Islet precursor cell (in vitro differentiated cells): ENCODE data around the gene NUP188.

Experiments
- DNase-seq: peaks from one replicate; pipeline ENCODE4 v3.0.0-alpha.2; 2018

Gene NUP188

DNA sequence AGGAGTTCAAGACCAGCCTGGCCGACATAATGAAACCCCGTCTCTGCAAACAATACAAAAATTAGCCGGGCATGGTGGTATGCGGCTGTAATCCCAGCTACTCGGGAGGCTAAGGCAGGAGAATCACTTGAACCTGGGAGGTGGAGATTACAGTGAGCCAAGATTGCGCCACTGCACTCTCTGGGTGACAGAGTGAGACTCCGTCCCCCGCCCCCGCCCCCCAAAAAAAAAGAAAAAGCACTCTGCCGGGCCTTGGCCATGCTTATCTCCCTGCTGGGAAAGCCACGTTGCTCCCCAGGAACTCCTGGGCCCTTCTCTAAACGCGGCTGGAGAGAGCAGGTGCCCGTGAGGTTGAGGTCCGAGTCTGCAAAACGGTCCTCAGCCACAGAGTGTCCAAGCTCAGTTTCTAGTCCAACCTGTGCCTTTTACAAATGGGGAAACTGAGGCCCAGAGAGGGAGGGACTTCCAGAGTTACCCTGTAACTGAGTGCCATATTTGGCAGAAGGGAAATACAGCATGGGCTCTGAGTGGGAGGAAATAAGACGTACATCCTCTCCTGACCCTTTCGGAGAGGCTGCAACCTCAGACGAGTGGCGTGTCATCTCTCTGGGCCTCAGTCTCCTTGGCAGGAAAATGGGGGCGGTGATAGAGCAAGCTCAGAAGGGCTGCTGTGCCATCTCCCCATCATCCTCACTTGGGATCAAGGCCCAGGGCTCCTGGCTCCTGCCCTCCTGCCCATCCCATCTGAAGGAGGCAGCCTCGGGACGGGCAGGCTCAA lies 33.3 kb upstream of the NUP188 start:
- no peak for DNase-seq

DNA sequence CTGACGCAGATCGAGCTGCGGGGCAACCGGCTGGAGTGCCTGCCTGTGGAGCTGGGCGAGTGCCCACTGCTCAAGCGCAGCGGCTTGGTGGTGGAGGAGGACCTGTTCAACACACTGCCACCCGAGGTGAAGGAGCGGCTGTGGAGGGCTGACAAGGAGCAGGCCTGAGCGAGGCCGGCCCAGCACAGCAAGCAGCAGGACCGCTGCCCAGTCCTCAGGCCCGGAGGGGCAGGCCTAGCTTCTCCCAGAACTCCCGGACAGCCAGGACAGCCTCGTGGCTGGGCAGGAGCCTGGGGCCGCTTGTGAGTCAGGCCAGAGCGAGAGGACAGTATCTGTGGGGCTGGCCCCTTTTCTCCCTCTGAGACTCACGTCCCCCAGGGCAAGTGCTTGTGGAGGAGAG lies 31.3 kb upstream of the NUP188 start:
- peak; percentile 83 for DNase-seq

DNA sequence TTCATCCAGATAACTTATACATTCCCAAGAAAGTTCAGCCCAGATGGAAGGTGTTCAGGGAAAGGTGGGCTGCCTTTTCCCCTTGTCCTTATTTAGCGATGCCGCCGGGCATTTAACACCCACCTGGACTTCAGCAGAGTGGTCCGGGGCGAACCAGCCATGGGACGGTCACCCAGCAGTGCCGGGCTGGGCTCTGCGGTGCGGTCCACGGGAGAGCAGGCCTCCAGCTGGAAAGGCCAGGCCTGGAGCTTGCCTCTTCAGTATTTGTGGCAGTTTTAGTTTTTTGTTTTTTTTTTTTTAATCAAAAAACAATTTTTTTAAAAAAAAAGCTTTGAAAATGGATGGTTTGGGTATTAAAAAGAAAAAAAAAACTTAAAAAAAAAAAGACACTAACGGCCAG lies 30.8 kb upstream of the NUP188 start:
- DNase-seq: no peak

DNA sequence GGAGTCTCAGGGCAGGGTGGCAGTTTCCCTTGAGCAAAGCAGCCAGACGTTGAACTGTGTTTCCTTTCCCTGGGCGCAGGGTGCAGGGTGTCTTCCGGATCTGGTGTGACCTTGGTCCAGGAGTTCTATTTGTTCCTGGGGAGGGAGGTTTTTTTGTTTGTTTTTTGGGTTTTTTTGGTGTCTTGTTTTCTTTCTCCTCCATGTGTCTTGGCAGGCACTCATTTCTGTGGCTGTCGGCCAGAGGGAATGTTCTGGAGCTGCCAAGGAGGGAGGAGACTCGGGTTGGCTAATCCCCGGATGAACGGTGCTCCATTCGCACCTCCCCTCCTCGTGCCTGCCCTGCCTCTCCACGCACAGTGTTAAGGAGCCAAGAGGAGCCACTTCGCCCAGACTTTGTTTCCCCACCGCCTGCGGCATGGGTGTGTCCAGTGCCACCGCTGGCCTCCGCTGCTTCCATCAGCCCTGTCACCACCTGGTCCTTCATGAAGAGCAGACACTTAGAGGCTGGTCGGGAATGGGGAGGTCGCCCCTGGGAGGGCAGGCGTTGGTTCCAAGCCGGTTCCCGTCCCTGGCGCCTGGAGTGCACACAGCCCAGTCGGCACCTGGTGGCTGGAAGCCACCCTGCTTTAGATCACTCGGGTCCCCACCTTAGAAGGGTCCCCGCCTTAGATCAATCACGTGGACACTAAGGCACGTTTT lies 30.2 kb upstream of the NUP188 start:
- no peak for DNase-seq

DNA sequence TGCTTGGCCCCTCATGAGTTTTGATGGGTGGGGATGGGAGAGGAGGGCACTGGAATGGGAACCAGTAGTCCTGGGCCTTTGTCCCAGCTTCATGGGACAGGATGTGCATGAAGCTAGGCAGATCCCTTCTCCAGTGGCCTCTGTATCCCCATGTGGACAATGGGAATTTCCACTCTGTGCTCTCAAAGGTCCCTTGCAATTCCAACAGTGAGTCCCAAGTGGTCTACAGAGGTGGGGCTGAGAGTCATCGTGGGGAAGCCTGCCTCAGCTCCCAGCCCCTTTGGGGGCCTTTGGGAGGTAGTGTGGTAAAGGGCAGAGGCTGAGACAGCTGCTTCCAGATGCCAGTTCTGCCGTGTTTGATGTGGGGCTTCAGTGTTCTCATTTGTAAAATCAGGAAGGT lies 28.6 kb upstream of the NUP188 start:
- DNase-seq: no peak

DNA sequence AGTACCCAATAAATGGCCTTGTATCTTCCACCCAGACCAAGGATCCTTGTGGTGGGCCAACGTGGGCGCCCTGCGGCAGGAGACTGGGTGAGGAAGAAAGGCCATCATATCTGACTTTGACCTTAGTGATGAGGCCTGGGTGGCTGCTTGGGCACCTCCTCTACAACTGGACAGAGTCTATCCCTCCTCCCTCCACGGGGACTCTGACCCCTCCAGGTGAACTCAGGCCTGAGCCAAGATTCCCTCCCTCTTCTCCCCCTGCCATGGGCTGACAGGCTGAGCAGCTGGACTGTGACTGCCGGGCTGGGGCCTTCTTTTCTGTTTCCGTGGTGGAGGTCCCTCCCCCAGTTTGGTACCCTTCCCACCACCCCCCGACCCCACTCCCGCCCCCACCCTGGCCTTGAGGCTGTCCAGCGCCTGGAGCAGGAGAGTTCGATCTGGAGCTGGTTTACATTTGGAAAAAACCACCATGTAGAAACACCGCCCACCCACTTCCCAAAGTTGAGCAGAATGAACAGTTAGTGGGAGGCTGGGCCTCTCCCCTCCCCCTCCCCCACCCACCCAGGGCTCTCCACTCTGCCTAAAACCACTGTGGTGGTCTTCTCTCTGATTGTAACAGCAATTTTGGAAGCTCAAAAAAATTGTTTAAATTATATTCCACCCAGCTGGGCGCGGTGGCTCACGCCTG lies 28.0 kb upstream of the NUP188 start:
- DNase-seq: no peak

DNA sequence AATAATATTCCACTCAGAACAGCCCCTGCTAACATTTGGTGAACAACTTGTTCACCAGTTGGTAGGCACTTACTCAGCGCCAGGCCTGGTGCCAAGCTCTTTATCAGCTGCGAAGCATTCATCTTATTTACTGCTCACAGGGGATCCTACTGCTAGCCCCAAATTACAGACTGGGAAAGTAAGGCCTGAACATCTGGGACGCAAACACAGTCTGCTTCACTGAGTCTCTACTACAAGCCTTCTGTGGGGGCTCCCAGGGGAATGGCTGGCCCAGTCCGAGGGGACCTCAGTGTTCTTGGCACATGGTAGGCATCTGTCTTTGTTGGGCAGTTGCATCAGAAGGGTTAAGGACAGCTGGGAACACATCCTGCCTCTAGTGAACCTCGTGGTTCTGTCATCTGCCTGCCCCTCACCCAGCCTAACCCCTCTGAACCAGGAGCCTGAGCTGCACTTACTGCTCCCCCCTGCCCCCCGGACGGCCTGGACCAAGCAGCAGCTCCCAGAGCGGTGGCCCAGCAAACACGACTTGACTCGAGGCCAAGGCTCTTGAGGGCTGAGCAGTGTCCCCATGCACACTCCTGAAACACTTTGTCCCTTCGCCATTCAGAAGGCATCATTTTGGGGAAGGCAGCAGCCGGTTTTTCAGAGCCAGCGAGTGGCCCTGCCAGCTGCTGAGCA lies 27.0 kb upstream of the NUP188 start, which contains the start of gene PHYHD1:
Gene PHYHD1 (plus strand): TSS at position 602 of the 678 bp plus-strand sequence. CDS start 1,342 bp downstream, outside the sequence.
- DNase-seq: no peak

DNA sequence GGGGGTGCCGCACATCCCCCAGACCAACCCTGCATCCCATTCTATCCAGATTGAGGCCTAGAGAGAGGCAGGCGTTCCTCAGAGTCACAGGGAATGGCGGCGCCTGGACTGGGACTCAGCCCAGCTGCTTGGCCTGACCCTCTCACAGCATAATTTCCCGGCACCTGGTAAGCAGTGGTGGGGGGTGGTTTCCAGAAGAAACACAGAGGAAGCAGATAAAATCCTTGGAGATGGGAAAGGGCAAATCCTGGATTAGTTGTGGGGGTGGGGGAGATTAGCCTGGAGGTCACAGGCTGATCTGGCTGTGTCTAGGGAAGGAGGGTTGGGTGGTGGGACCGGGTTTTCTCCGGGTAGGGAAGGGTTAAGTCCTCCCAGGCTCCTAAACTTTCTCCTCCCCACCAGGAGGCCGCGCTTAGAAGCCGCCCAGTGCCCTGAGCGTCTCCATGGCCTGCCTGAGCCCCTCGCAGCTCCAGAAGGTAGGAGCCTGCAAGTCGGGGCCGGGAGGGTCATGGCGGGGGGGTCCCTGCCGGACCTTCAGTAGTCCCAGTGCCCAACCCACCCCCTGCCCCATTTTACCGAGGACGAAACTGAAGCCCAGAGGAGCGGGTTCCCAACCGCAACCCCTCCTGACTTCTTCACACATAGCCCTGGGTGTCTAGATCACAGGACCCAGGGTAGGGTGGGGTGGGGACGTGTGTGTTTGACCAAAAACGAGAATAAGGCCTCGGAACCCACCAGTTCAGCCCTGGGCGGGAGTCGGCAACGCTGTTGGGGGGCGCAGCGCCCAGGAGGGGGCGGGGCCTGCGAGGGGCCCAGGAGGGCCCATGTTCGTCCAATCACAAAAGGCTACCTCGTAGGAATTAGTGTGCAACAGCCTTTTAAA lies 25.4 kb upstream of the NUP188 start:
- DNase-seq: peak; percentile 89

DNA sequence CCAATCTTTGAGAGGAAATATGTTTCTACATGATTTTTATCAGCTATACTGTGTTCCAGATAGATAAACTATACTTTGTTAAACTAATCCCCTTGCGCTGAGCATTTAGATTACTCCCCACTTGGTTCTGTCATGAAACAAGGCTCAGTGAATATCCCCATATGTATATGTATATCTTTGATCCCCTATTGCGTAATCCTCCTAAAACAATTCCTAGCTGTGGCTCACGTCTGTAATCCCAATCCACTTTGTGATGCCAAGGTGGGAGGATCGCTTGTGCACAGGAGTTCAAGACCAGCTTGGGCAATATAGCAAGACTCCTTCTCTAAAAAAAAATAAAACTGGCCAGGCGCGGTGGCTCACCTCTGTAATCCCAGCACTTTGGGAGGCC lies 24.0 kb upstream of the NUP188 start:
- no peak for DNase-seq

DNA sequence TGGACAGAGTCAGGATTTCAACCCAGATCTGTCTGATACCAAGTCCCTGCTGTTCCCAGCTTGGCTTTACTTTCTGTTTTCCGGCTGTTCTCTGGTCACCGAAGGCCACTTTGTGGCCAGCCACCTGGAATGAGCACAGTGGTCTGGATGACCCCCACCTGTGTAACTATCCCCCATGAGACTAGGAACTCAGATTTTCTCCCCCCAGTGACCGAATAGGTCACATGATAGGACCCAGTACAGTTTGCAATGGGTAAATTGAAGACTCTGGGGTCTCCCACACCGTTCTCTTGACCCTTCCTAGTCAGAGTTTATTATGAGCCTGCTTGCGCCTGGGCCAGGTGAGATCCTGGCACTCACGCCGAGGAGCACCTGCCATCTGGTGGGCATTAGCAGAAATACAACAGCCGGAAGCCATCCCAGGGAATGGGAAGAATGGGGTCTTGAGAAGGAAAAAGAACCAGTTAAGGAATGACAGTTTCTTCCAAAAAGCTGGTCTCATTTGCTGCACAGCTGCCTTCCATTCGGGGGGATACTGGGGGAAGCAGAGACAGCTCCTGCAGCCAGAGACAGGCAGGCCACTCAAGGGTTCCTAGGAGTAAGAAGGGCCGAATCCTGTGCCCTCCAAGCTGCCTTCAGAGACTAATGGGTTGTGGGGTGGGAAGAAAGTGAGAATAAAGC lies 19.6 kb upstream of the NUP188 start:
- peak; percentile 83 for DNase-seq

DNA sequence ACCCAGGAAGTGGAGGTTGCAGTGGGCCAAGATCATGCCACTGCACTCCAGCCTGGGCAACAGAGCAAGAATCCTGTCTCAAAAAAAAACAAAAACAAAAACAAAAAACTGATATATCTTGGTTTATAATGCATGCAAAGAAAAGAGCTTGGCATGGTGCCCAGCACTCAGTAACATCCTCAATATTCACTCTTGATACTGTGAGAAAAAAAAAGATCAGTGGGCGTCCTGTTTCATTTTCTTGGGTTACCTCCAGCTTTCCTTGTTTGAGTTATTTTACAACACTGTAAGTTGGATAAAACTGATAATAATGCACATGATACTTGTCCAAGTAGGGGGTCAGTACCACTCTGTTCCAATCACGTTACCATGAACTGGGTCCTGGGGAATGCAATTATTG lies 18.9 kb upstream of the NUP188 start:
- DNase-seq: no peak

DNA sequence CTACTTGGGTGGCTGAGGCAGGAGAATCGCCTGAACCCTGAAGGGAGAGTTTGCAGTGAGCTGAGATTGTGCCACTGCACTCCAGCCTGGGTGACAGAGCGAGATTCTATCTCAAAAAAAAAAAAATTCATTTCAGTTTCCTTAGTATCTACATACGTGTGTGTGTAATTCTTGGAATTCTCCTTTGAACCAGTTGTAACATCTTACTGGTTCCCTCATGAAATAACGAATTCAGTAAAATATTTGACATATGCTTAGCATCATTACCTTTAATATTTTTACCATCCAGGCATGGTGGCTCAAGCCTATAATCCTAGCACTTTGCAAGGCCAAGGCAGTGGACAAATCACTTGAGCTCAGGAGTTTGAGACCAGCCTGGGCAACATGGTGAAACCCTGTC lies 17.9 kb upstream of the NUP188 start:
- no peak for DNase-seq

DNA sequence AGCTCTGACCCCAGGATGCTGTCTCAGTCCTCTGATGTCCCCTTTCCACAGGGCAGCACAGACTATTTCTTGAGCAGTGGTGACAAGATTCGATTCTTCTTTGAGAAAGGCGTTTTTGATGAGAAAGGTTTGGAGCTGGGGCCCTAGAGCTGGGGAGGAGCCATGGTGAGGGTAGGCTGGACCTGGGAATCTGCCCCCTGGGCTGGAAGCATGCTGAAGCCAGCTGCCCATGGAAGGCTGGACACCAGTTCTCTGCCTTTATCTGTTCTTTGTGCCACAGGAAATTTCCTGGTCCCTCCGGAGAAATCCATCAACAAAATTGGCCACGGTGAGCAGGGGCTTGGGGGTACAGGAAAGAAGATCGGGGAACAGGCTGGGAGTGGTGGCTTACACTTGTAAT lies 13.8 kb upstream of the NUP188 start:
- DNase-seq: no peak

DNA sequence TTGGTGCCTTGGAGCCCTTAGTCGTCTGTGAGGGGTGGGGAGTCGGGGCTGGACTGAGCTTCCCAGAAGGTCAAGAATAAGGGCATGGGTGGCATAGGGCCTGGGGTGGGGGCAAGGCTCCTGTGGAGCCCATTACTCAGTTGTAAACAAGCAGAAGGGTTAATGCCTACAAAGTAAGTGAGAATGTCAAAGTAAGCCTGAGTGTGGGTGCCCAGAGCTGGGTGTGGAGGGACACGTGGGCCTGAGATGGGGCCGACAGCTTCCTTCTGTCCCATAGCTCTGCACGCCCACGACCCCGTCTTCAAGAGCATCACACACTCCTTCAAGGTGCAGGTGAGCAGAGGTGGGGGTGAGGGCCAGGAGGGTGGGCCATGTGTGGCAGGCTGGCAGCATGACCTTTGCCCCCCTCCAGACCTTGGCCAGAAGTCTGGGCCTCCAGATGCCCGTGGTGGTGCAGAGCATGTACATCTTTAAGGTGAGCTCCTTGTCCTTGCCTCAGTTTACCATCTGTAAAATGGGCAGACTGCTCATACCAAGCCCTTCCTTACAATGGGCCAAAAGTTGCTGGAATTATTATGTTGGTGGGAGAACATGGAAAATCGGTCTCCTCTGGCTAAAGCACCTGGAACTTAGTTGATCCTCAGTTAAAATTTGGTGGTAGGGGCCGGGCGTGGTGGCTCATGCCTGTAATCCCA lies 11.2 kb upstream of the NUP188 start:
- DNase-seq: no peak

DNA sequence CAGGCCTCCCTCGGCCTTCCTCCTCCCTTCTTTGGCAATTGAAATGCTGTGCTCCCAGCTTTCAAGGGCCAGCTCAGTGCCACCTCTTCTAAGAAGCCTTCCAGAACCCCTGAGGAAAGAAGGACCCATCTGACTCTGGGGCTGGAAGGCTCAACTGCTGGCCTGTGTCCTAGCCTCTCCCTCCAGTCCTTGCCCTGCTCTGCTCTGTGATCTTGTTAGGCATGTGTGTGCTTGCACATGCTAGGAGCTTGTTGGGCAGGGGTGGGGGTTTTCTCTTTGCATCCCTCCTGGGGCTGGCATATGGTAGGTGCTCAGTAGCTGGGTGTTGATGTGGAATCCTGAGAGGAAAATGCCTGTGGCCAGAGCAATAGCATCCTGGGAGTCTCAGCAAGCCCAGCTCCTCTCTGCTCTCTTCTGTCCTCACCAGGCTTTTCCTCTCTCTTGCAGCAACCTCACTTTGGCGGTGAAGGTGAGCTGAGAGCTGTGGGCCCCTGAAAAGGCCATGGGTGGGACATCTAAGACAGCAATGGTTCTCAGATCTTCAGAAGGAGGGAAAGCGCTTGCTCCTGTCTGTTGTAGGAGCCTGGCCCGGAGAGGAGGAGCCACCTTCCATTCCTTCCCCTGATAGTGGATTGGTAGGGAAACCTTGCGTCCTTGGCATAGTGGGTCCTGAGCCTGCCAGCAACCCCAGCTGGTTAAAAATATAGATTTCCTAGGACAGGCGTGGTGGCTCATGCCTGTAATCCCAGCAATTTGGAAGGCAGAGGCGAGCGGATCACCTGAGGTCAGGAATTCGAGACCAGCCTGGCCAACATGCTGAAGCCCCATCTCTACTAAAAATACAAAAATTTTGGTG lies 10.0 kb upstream of the NUP188 start:
- no peak for DNase-seq

DNA sequence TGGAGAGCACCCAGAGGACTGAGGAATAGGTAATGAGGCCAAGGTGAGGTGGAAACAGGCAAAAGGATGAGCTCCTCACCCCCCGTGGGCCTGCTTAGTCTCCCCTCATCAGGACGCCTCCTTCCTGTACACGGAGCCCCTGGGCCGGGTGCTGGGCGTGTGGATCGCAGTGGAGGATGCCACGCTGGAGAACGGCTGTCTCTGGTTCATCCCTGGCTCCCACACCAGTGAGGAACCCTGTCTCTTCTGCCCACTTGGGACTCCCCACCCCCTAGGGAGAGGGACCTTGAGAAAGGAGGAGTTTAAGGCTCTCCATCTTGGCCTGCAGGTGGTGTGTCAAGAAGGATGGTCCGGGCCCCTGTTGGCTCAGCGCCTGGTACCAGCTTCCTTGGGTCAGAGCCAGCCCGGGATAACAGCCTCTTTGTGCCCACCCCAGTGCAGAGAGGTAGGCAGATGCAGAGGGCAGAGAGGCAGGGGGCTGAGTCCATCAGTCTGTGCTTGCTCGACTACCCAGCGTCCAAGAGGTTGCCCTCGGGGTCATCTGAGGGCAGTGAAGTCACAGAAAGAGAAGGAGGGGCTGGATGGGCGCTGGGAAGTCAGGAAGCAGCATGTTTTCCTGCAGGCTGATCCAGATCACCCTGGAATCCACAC lies 7.1 kb upstream of the NUP188 start:
- DNase-seq: no peak

DNA sequence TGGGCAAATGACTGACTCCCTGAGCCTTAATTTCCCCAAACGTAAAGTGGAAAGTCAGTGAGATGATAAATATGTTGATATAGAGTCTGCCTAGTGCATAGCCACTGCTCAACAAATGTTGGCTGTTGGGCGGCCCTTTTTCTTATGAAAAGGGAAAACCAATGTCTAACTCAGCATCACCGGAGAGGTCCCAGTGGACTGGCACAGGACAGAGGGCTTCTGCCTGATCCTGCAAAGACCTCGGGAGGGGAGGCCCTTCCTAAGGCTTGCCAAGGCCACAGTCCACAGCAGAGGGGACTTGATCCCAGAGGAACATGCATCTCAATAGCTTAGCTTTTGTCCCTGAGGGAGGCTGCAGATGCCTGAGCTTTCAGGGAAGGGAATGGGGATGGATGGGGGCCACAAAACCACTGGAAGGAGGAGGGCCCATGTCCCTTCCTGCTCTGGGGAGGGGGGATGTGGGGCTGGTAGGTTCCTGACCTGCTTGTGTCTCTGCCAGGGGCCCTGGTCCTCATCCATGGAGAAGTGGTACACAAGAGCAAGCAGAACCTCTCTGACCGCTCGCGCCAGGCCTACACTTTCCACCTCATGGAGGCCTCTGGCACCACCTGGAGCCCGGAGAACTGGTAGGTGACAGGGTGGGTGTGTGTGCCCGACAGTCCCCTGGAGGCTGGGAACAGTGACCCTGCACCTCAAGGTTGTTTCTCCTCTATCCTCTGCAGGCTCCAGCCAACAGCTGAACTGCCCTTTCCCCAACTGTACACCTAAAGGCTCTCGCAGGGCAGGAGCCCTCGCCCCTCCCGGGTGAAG lies 6.3 kb upstream of the NUP188 start:
- no peak for DNase-seq

DNA sequence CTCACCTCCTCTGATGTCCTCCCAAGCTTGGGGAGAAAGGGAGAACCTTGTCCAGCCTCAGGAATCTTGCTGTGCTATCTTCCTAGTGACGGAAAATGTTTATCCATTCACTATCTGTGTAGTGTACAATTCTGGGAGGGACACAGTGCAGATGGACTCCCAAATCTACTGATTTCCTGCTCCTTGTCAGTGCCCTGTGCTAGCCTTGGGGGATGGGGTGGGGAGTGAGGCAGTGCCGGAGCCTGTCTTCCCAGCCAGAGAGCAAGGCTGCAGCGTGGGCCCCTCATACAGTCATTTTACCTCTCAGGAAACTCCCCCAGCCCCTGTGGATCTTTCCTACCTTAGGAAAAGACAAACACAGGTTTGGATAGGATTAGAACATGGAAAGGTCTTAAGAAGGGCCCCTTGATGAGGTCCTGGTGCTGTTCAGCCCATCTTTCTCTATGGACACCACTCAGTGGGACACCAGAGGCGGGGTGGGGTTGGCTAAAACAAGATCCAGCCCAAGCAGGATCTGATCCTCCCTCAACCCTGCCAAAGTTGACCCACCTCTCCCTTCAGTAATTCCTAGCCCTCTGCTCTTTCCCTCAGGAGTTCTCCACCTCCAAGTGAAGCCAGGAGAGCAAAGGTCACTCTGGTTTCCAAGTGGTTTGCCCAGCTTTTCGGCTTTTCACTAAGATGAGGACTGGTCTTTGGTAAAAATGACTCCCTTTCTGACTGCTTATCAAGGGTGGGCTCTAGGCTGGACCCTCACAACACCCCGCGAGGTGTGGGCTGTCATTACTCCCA lies 3.5 kb upstream of the NUP188 start:
- DNase-seq: no peak
